GM18519 (cell line): ENCODE data around the gene SLC1A2.

Experiments used
- ATAC-seq: cut with Tn5 transposase; IDR thresholded peaks from one replicate; pipeline ENCODE4 v1.9.1; 2021; ENCODE audit warnings: mild to moderate bottlenecking, moderate library complexity; ENCODE audit not compliant: unreplicated experiment, low FRiP score

The SLC1A2 gene

DNA sequence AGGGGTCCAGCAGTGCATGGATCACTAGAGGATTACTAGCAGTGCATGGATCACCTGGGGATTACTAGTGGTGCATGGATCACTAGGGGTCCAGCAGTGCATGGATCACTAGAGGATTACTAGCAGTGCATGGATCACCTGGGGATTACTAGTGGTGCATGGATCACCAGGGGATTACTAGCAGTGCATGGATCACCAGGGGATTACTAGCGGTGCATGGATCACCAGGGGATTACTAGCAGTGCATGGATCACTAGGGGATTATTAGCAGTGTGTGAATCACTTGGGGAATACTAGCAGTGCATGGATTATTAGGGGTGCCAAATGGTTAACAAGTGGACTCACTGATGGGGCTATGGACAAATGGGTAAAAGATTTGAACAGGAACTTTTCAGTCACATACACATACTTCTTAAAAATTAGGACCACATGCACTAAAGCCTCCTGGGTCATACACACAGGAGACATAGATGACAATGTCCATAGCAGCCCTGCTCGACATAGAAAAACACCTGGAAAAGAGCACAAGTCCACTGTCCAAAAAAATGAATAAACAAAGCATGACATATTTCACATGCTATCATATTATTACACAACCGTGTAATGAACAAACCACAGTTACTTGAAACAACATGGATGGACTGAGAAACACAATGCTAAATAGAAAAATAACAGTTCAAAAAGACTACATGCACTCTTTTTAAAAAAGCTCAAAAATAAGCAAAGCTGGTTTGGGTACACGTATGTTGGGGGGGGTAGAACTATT lies 170.6 kb downstream of the SLC1A2 start:
- ATAC-seq = no peak

DNA sequence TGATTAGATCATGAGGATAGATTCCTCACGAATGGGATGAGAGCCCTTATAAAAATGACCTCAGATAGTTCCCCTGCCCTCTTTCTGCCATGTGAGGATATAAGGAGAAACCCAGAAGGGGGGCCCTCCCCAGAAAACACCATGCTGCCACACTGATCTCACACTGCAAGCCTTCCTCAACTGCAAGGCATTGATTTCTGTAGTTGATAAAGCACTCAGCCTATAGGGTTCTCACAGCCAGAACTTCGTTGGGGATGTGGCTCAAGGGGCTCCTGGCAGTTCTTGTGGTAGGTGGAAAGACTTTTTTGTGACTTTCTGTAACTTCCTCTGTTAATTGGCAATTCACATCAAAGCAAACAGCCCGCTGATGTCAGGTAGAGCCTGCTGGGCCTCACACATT lies 171.5 kb downstream of the SLC1A2 start:
- no peak for ATAC-seq

DNA sequence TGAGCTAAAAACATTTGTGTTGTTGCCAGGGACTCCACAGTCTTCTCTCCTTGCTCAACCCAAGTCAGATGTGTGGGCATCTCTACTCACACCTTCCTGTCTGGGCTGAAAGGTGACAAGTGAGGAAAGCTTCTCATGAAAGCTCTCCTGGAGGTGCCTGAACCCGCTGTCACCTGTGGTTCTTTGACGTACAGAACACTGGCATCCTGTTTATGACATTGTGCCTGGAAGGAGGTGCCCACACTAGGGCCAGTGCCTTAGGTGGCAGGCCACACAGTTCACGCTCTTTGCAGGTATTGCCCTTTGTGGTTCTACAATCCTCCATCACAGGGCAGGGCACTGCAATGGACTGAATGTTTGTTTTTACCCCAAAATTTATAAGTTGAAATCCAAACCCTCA lies 171.9 kb downstream of the SLC1A2 start:
- ATAC-seq = no peak

DNA sequence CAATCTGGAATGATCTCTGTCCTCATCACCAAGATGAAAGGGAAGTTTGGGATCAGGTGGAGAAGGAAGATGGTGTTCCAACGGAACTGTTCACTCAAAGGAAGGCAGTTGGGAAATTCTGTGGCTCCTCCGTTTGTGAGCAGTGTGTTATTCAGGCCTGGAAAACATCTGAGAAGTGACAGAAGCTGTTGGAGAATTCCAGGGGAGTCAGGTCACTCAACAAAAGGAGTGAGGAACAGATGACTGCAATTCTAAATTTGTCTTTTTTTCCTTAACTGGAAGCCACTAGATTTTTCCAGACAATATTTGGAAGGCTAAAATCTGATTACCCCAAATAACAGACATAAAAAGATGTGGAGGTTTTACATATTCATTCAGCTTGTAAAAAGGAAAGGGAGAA lies 172.6 kb downstream of the SLC1A2 start:
- ATAC-seq = no peak

DNA sequence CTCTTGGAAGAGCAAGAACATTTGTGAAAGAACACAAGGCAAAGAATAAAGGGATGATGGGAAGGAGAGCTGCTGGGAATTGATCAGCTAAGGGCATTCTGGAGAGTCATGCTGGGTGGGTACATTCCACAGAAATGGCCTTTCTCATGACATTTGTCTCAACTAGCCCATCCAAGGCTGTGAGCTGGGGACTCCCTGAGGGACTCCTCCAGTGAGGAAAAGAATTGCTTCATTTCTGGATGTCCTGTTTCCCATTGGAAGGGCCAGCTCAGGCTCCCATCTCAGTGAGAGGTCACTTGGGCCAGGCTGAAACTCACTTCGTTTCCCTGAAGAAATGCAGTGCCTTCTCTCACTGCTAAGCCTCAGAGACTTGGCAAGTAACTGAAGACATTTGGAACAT lies 173.6 kb downstream of the SLC1A2 start:
- no peak for ATAC-seq

DNA sequence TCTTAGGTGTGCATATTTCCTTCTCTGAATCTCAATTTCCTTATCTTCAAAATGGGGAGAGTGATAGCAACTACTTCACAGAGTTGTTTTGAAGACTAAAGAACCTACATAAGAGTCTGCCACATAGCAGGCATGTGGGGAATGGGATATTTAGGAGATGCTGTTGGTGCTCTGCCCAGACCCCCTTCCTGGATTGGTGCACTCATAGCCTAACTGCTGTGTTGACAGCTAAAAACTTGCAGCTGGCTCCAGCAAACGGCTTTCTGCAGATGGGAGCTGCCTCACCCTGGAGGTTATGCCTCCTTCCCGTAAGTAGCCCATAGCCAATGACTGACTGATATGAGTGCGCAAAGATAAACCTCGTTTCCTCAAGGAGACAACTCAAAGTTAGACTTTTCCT lies 174.3 kb downstream of the SLC1A2 start:
- ATAC-seq = no peak

DNA sequence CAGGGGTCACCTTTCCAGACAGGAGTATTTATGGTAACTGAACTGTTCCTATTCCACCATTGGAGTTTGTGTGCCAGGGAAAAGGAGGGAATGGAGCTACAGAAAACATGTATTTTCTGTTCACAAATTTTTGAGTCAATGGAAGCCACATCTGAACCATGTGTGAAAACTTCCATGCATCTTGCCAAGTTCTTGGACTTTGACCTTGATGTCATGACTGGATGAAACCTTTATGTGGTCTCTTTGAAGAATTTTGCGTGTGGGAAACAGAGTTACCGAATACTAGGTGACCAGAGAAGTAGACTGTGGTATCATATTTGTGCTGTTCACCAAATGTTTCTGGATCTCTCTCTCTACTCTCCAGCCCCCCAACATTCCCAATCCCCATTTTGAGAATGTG lies 175.6 kb downstream of the SLC1A2 start:
- no peak for ATAC-seq

DNA sequence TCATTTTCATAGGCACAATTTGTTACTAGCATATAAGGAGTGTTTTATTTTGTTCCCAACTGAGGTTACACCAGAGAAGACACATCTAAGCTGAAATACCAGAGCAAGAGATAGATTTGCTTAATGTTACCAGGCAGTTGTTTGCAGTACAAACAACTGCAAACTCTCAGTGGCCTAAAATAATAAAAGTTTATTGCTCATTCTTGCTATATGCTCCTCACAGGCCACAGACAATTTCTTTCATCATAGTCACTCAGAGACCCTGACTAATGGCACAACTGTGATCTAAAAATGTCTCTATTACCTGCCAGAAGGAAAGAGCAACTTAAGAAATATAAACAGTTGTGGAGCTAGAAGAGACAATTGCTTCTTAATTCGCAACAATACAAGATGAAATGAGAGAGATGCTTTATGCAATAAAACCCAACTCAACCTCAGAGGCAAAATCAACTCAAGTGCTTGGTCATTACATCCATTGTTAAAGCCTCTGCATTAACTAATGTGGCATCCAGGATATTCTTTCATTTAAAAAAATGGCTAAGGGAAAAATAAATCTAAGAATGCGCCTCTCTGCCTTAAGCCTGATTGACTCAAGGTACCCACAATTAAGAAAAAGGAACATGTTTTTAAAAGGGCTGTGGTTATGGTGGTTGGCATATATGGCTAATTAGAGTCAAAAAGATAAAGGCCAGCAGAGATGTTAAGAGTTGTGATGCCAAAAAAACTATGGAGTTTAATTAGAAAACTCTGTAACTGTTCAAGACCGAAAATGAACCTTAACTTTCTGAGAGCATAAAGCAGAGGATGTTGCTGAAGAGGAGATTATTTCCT lies 176.7 kb downstream of the SLC1A2 start:
- no peak for ATAC-seq

DNA sequence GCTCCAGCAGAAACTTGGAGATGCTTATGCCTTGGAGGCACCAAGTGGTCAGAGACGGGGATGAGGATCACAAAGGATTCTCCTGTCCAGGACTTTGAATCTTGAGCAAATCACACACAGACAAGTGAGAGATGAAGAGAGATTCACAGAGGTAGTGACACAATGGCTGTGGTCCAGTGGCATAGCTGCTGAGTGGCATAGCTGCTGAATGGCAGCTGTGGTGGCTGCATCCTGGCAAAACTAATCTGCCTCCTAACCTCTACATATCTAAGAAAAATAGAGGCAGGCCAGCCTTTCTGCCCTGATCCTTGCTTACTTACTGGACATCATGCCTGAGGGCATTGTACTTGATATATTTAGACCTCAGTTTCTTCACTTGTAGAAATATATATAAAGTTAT lies 177.8 kb downstream of the SLC1A2 start:
- ATAC-seq = no peak

DNA sequence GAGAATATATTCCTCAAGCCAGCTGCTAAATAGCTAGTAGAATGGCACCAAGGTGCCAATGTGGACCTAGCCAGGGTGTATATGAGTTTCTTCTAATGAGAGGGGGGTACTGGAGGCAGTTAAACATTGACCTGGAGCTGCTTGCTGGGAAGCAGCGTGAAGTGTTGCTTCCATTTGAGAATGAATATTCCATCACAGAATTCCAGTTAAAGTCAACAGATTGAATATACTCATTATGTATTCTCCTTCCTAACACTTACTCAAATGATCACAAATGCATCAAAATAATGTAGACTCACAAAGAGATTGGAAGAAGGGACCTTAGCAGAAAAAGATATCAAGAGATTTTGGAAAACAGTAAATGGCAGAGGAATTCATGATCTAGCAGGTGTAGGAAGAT lies 178.3 kb downstream of the SLC1A2 start:
- ATAC-seq = no peak

DNA sequence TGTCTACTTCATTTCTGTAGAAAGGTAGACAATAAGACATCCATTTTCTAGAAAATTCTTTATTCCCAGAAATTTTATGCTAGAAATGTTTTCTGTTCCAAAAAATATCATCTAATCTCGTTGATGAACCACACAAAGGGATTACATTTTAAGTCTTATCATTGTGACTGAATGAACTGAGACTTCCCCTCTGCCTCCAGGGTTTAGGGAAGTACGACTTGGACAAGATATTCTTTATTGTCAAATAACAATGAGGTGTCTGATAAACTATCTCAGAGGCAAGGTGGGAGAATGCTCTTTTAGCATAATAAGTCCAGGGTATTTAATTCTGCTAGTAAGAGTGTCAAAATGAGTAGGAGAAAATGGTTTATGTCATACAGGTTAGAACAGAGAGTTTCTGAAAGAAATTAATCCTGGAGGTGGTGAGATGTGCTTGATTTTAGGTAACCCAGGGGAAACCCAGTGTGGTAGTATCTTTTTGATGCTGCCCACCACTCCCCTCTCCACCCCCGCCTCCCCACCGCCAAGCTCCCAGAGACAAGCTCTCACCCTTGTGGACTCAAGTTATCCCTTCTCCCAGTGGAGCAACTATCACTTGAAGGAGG lies 179.8 kb downstream of the SLC1A2 start:
- ATAC-seq = no peak

DNA sequence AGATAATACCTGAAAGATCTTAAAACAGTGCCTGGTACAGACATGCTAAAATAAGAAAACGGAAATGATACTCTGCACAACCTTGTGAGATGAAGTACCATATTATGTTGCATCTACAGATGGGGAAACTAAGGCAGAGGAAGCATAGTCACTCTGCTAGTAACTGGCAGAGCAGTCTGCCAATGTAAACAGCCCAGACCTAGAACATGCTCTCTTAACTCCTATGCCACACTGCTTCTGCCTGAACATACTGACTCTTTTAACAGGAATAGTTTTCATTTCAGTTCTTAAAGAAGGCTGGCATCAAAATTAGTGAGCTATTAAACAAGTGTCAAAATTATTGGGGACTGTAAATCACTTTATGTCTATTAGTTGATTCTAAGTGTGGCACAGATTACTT lies 180.5 kb downstream of the SLC1A2 start:
- ATAC-seq = no peak

DNA sequence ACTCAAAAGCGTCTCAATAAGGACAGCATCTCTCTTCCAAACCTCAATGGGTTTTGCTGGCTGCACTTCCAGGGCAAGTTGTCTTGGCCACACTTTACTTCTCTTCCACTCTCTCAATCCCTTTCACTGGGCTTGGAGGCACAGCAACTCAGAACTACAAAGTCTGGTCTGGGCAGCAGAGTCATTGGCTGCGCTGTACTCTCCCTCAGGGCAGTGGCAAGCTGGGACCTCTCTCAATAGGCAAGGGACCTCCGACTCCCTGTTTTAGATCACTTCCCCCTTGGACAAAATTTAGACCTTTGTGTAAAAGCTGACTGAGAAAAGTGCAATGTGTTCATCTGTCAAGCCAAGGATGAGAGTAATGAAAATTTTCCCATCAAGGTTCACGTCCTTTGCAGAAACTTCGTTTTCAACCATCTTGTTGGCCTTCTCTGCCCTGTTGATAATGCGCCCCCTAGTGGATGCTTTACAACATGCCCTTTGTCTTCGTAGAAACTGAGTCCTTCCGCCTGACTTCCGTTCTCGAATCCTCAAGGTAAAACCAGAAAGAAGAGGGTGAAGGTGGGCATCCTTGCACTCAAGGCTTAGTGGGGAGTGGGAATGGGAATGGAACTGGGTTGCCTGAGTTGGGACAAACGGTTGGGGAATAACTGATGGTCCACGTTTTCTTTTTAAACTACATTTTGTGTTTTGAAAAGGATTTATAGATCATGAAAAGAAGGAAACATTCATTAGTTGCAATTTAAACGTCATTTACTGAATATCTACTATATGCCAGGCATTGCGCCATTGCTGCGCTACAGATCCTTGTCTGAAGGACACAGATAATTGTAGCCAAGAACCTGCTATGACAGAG lies 181.3 kb downstream of the SLC1A2 start:
- ATAC-seq = no peak

DNA sequence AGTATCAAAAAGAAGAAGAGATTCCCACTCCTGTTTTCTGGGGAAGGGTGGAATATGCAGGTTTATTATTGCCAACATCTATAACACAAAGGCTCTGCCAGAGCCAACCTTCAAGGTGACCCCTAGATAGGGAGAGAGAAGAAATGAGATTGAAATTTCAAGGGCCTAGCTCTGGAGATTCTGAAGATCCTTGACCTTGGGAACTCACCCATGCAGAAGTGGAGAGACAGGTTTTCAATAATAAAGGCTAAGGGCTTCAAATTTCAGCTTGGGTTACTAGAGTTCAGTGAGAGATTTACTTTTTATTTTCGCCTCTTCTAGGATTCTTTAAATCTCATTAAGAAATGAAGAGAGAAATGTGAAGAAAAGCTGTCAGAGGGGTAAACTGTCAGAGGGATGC lies 182.0 kb downstream of the SLC1A2 start:
- no peak for ATAC-seq

DNA sequence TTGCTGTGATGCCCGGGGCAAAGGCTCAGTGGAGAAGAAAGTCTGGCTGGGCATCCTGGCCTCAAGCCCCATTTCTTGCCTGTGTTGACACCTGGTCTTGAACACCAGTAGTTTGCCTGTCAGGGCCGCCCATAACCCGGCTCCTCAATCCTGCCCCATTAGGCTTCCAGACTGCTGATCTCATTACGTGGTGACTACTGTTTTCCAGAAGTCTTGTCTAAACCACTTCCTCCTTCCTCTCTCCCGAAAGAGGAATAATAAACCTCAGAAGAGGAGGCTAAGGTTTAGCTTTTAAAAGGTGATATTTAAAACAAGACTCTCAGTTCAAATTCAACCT lies 182.7 kb downstream of the SLC1A2 start:
- ATAC-seq = no peak

DNA sequence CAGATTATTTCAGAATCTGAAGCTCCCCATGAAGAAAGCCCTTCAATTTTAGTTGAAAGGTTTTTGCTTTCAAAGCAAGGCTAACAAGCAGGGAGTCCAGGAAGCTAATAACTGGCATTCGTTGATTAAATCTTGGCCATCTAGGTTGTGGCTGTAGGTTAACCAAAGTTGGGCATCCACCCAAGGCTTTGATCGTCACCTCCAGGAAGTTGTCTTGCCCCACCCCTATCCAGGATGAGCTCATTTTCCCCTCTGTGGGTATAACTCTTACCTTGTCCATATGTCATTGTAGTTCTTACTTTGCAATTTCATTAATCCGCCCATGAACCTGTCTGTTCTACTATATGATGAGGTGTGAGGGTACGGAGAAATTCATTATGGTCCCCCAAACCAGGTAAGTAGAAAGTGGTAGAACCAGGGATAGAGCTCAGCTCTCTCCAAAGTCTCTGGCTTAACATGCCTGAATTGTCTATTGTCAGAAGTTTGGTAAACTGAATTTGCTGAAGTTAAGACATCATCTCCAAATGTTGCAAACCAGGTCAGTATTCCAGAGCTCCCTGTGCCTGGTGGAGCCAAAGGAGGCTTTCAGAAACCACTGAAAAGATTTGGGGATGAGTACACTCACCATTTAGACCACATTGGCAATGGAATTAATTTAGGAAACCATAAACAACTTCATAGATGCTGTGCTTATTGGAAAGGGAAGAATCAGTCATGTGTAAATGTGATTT lies 183.3 kb downstream of the SLC1A2 start:
- no peak for ATAC-seq

DNA sequence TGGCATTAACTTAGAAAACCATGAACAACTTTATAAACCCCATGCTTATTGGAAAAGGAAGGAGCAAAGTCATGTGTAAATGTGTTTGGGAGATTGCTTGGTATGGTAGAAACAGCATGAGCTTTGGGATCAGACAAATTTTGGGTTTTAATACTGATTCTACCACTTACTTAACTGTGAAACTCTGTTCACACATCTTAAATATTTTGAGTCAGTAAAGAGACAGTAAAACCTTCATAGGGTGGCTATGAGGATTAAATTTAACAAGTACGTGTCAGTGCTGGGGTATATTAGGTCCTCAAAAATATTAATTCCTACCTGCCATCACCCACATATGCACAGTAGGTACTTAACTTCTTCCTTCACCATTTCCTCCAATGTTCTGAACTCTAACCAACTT lies 183.9 kb downstream of the SLC1A2 start:
- ATAC-seq = no peak

DNA sequence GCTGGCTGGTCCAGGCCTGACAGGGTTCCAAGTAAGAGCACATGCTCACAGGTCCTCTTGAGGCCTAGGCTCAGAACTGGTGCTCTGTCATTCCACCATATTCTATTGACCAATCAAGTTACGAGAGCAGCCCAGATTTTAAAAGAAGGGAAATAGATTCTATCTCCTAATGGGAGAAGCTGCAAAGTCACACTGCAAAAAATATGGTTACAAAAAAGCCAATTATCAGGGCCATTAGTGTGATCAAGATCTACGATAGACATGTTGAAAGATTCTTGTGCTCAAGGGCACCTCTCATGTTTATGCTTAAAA lies 184.2 kb downstream of the SLC1A2 start:
- ATAC-seq = no peak

DNA sequence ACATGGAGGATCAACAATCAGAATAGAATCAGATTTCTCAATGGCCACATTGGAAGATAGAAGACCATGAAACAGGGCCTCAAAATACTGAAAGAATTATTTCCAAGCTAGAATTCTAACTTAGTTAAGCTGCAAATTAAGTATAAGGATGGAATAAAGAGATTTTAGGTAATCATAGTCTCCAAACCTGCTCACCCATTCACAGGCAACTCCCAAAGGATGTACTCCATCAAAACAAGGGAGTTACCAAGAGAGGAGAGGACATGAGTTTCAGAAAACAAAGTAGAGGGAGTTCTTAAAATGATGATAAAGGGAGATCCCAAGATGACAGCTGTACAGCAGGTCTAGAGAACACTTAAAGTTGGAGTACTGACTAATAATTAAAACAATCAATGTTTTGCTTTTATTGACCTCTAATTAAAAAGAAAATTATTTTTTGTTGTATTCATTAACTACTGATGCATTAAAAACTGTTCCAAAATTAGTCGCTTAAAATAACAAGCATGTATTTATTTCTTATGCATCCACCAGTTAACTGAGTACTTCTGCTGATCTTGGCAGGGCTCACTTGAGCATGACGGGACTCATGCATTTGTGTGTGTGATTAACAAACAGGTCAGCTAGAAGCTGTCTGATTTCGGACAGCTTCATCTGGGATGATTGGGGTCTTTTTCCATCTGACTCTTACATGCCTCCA lies 184.8 kb downstream of the SLC1A2 start:
- ATAC-seq = no peak

DNA sequence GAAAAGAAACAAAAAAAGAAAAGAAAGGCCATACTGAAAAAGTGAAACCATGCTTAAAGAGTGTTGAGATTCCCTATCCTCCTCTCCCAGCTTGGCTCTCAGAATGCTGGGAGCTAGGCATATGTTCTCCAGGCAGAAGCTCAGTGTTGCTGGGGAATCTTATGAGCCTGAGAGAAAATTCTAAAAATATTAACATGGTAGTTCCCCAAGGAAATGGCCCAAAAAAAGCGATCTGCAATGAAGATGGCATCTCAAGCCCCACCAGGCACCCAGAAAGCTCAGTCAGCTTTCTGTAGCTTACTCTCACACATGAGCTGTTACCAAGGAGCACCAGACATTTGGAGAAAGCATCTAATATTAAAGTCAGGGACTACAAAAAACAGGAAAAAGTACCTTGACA lies 185.8 kb downstream of the SLC1A2 start:
- no peak for ATAC-seq
